HepG2 (cell line): ENCODE data around the gene PLCXD1. TPM values are rescaled to one million over a fixed set of nuclear protein-coding genes. Genes with fewer than 3 reads are reported as not detected.

Experiments used
- HNRNPL ChIP-seq: fragments of 200-400 bp; formaldehyde crosslinking; IDR thresholded peaks from 2 replicates; pipeline ENCODE4 v1.6.1; 2017; ENCODE audit warnings: mild to moderate bottlenecking, low read depth, low read length
- KLF6 ChIP-seq: IDR thresholded peaks from 2 replicates; pipeline ENCODE4 v1.8.0; 2016; ENCODE audit warnings: missing biosample characterization, missing genetic modification reagents
- NR3C1 ChIP-seq: sonication (generic); formaldehyde crosslinking; IDR thresholded peaks from 2 replicates; pipeline ENCODE4 v1.4.0; 2020; ENCODE audit warnings: missing genetic modification reagents
- PITX1 ChIP-seq: sonication (generic); formaldehyde crosslinking; IDR thresholded peaks from 2 replicates; pipeline ENCODE4 v1.5.1; 2020; ENCODE audit warnings: mild to moderate bottlenecking, missing genetic modification reagents
- RFX5 ChIP-seq: IDR thresholded peaks from 2 replicates; pipeline ENCODE4 v1.6.1; 2011; ENCODE audit warnings: low read depth, low read length, improper control_type of control experiment
- TEAD2 ChIP-seq: sonication (generic); formaldehyde crosslinking; IDR thresholded peaks from 2 replicates; pipeline ENCODE4 v1.9.0; 2021; ENCODE audit warnings: missing genetic modification reagents
- THAP11 ChIP-seq: IDR thresholded peaks from 2 replicates; pipeline ENCODE4 v1.6.1; 2016; ENCODE audit warnings: missing biosample characterization, missing genetic modification reagents
- ZBTB43 ChIP-seq: sonication (generic); formaldehyde crosslinking; conservative IDR thresholded peaks from 2 replicates; pipeline ENCODE4 v1.4.0; 2020; ENCODE audit warnings: missing genetic modification reagents
- ZFAT ChIP-seq: sonication (generic); formaldehyde crosslinking; conservative IDR thresholded peaks from 2 replicates; pipeline ENCODE4 v1.8.1; 2023; ENCODE audit warnings: missing genetic modification reagents, inconsistent platforms
- ZNF318 ChIP-seq: sonication (generic); formaldehyde crosslinking; IDR thresholded peaks from 2 replicates; pipeline ENCODE4 v1.4.0; 2020; ENCODE audit warnings: mild to moderate bottlenecking, missing genetic modification reagents
- ZNF34 ChIP-seq: sonication (generic); formaldehyde crosslinking; IDR thresholded peaks from 2 replicates; pipeline ENCODE4 v1.4.0; 2020; ENCODE audit warnings: mild to moderate bottlenecking, missing genetic modification reagents, borderline replicate concordance
- ZNF530 ChIP-seq: sonication (generic); formaldehyde crosslinking; IDR thresholded peaks from 2 replicates; pipeline ENCODE4 v1.5.0; 2020; ENCODE audit warnings: low read depth, mild to moderate bottlenecking, missing genetic modification reagents
- ZNF644 ChIP-seq: IDR thresholded peaks from 2 replicates; pipeline ENCODE4 v1.6.1; 2016; ENCODE audit warnings: low read depth
- polyA plus RNA-seq, 8 experiments: library from polyadenylated mRNA; depleted of rRNA in 3 of 8; stranded (reverse) in 7 of 8; unstranded in 1 of 8; fragments of >200 nt; fragmentation: Illumina TruSeq in 4 of 8; extraction: Trizol in 4 of 8; gene quantifications; 2 replicates each; pipeline versions ENCODE4 v1.2.1 to v1.2.3, GENCODE V29; 2011 to 2016; ENCODE audit warnings: low read depth in 4 of 8, missing spikeins in 1 of 8, mixed read lengths in 1 of 8; ENCODE audit not compliant: insufficient read depth in 1 of 8
- total RNA-seq, 5 experiments: library from RNA; depleted of rRNA; stranded (reverse); fragments of >200 nt; fragmentation: Illumina TruSeq; extraction: Trizol; gene quantifications; 2 replicates each; pipeline ENCODE4 v1.2.3, GENCODE V29; 2016; ENCODE audit warnings: low read depth in 1 of 5
- TF ChIP-seq, protein P1 (sequence below): sonication (generic); formaldehyde crosslinking; IDR thresholded peaks from 2 replicates; pipeline ENCODE4 v1.9.0; 2022; ENCODE audit warnings: missing genetic modification reagents, mild to moderate bottlenecking, borderline replicate concordance
- TF ChIP-seq, protein P2 (sequence below): sonication (generic); formaldehyde crosslinking; IDR thresholded peaks from 2 replicates; pipeline ENCODE4 v1.5.0; 2020; ENCODE audit warnings: mild to moderate bottlenecking, missing genetic modification reagents

The PLCXD1 gene
- total and polyA plus RNA-seq, 2 of the 13 experiments (the other 11 are each of a cell fraction or from before 2014, with no cell fraction given): 87.7 to 153 TPM

DNA sequence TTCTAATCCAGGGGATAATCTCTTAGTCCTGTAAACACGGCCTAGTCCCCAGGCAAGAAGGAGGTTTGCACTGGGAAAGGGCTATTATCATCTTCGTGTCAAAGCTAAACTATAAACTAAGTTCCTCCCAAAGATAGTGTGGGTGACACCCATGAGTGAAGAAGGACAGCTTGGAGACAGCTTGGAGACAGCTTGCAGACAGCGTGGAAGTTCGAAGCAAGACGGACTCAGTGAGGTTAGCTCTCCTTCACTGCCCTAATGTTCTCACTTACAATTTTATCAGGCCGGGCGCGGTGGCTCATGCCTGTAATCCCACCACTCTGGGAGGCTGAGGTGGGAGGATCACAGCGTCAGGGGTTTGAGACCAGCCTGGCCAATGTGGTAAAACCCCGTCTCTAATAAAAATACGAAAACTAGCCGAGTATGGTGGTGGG is 19.2 kb upstream of the PLCXD1 start (continued):
- TF ChIP-seq, protein P1, sequence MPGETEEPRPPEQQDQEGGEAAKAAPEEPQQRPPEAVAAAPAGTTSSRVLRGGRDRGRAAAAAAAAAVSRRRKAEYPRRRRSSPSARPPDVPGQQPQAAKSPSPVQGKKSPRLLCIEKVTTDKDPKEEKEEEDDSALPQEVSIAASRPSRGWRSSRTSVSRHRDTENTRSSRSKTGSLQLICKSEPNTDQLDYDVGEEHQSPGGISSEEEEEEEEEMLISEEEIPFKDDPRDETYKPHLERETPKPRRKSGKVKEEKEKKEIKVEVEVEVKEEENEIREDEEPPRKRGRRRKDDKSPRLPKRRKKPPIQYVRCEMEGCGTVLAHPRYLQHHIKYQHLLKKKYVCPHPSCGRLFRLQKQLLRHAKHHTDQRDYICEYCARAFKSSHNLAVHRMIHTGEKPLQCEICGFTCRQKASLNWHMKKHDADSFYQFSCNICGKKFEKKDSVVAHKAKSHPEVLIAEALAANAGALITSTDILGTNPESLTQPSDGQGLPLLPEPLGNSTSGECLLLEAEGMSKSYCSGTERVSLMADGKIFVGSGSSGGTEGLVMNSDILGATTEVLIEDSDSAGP (CRISPR knock-in tag): no peak; the same call in 1 of the 2 replicates
- TF ChIP-seq ZNF34 (CRISPR knock-in tag) (no peak), RFX5 (no peak), ZNF318 (CRISPR knock-in tag) (no peak), ZFAT (no peak), ZNF530 (CRISPR knock-in tag) (no peak), PITX1 (CRISPR knock-in tag) (peak; percentile 4; the same call in 1 of the 2 replicates), THAP11 (0 out of 2 replicates have a peak, but pooled peaks have one; percentile 29), ZBTB43 (CRISPR knock-in tag) (no peak), ZNF644 (no peak), NR3C1 (CRISPR knock-in tag) (no peak), HNRNPL (no peak), TEAD2 (CRISPR knock-in tag) (no peak), KLF6 (no peak)
- TF ChIP-seq, protein P2, sequence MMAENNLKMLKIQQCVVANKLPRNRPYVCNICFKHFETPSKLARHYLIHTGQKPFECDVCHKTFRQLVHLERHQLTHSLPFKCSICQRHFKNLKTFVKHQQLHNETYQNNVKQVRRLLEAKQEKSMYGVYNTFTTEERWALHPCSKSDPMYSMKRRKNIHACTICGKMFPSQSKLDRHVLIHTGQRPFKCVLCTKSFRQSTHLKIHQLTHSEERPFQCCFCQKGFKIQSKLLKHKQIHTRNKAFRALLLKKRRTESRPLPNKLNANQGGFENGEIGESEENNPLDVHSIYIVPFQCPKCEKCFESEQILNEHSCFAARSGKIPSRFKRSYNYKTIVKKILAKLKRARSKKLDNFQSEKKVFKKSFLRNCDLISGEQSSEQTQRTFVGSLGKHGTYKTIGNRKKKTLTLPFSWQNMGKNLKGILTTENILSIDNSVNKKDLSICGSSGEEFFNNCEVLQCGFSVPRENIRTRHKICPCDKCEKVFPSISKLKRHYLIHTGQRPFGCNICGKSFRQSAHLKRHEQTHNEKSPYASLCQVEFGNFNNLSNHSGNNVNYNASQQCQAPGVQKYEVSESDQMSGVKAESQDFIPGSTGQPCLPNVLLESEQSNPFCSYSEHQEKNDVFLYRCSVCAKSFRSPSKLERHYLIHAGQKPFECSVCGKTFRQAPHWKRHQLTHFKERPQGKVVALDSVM (CRISPR knock-in tag): no peak
